ENCODE results near the gene MEIS1. TPM values are rescaled to one million over a fixed set of nuclear protein-coding genes. Genes with fewer than 3 reads are reported as not detected.

MEIS1 gene
- polyA plus RNA-seq, 2 donors, result 16.8 to 30.4 TPM

DNA sequence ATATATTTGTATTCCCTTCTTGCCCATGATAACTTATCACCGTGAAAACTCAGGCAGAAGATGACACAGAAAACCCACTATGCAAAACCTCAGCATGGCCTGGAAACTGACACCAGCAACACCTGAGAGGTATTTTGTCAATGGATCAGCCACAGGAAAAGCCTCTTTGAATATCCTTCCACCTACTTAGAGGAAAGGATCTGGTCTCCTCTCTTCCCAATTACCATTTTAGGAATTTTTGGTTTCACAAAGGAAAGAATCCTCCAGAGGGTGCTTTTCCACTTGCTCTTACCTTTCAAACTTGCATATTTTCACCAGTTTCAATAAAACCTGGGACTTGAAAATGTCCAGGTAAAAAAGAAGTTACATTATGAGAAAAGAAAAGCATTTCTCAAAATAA, 20.0 kb upstream of the MEIS1 start:
- Histone ChIP-seq H3K4me1 (ENCODE audit: control insufficient read depth in 2 of 2, insufficient read depth in 2 of 2, low read length in 1 of 2) (no peaks in the 10 kb centered on the region), H3K27me3 (ENCODE audit: control insufficient read depth in 1 of 2, insufficient read depth in 2 of 2, low read length in 2 of 2) (no peaks in the 10 kb centered on the region), H3K36me3 (ENCODE audit: control insufficient read depth in 2 of 2, insufficient read depth in 2 of 2, low read length in 1 of 2) (no peaks in the 10 kb centered on the region), H3K9me3 (ENCODE audit: control insufficient read depth in 2 of 2, insufficient read depth in 1 of 2, low read depth in 1 of 2, low read length in 1 of 2) (no peaks in the 10 kb centered on the region), H3K27ac (ENCODE audit: low read depth in 2 of 2, low read length in 1 of 2) (no peak overlapping the region), H3K4me3 (ENCODE audit: low read depth in 1 of 2, low read length in 2 of 2) (no peak overlapping the region)
- WGBS, 2 donors, result 83% methylated on average over 1 of the region's 1 CpG

DNA sequence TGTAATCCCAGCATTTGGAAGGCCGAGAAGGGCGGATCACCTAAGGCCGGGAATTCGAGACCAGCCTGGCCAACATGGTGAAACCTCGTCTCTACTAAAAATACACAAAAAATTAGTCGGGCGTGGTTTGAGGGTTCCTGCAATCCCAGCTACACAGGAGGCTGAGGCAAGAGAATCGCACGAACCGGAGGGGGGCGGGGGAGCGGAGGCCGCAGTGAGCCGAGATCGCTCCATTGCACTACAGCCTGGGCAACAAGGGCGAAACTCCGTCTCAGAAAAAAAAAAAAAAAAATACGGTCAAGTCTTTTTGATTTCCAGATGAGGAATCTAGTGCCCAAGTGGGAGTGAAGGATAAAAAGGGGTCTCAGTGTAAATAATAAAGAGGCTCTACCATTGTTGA, 16.5 kb upstream of the MEIS1 start:
- no peaks in the 10 kb centered on the region for H3K36me3 ChIP-seq (ENCODE audit: control insufficient read depth in 2 of 2, insufficient read depth in 2 of 2, low read length in 1 of 2)
- H3K9me3 ChIP-seq (ENCODE audit: control insufficient read depth in 2 of 2, insufficient read depth in 1 of 2, low read depth in 1 of 2, low read length in 1 of 2), result no peaks in the 10 kb centered on the region
- H3K4me3 ChIP-seq (ENCODE audit: low read depth in 1 of 2, low read length in 2 of 2), result no peak overlapping the region
- H3K4me1 ChIP-seq (ENCODE audit: control insufficient read depth in 2 of 2, insufficient read depth in 2 of 2, low read length in 1 of 2), result no peaks in the 10 kb centered on the region
- H3K27ac ChIP-seq (ENCODE audit: low read depth in 2 of 2, low read length in 1 of 2), result no peak overlapping the region
- 96 to 97% methylated on average over 18 of the region's 18 CpGs for WGBS, 2 donors
- H3K27me3 ChIP-seq (ENCODE audit: control insufficient read depth in 1 of 2, insufficient read depth in 2 of 2, low read length in 2 of 2), result no peaks in the 10 kb centered on the region

DNA sequence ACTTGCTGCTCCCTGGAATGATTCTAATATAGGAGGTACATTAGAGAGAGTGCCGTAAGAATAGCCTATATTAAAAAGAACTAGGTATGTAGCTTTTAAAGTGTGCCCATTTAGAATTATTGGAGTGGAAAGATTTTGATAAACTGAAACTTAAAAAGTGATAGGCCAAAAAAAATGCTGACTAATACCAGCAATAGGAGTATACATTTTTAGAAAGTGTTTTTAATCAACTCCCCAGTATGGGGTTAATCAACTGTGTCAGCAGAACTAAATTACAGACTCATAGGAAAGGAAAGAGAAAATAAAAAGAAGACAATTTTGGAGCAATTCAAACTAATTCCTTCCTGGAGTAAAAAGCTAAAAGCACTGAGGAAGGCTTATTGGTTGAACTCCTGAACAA, 13.3 kb upstream of the MEIS1 start:
- no peak overlapping the region for H3K4me3 ChIP-seq (ENCODE audit: low read depth in 1 of 2, low read length in 2 of 2)
- H3K27me3 ChIP-seq (ENCODE audit: control insufficient read depth in 1 of 2, insufficient read depth in 2 of 2, low read length in 2 of 2), result no peaks in the 10 kb centered on the region
- H3K9me3 ChIP-seq (ENCODE audit: control insufficient read depth in 2 of 2, insufficient read depth in 1 of 2, low read depth in 1 of 2, low read length in 1 of 2), result no peaks in the 10 kb centered on the region
- H3K36me3 ChIP-seq (ENCODE audit: control insufficient read depth in 2 of 2, insufficient read depth in 2 of 2, low read length in 1 of 2), result no peaks in the 10 kb centered on the region
- 85 to 90% methylated on average over 1 of the region's 1 CpG for WGBS, 2 donors
- H3K4me1 ChIP-seq (ENCODE audit: control insufficient read depth in 2 of 2, insufficient read depth in 2 of 2, low read length in 1 of 2), result peaks cover 0 to 3% of the 10 kb centered on the region in 2 donors
- no peak overlapping the region for H3K27ac ChIP-seq (ENCODE audit: low read depth in 2 of 2, low read length in 1 of 2)

DNA sequence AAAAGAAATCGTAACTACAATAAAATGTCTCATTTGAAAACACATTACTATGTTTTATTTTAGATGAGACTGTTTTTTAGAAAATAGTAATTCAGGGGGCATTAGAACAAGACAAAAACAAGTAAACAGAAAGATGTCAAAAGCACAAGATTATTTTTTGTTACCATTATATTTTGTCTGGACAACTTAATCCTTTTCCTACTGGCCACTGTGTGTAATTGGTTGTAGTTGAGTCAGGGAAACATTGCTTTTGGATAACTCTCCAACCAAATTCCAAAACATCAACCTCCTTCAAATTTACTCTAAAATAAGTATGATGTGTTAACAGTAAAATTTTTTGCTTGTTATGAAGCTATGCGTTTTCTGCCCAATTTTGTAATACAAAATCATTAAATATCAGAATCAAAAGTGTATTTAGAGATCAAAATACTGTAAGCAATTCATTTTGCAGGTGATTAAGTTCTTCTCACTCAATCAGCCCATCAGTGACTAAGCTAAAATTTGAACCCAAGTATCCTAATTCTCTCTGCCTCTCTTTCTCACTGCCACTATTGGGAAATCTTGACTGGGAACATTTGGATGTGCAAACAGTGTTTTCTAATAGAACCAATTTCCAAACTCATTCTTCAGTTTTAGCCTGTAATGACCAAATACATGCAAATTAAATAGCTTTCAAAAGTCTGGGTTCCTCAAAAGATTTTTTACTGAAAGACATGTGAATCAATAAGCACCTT, 11.4 kb upstream of the MEIS1 start:
- WGBS, 2 donors, result 88 to 91% methylated on average over 2 of the region's 2 CpGs
- peaks cover 0 to 3% of the 10 kb centered on the region in 2 donors for H3K4me1 ChIP-seq (ENCODE audit: control insufficient read depth in 2 of 2, insufficient read depth in 2 of 2, low read length in 1 of 2)
- H3K27me3 ChIP-seq (ENCODE audit: control insufficient read depth in 1 of 2, insufficient read depth in 2 of 2, low read length in 2 of 2), result no peaks in the 10 kb centered on the region
- no peaks in the 10 kb centered on the region for H3K36me3 ChIP-seq (ENCODE audit: control insufficient read depth in 2 of 2, insufficient read depth in 2 of 2, low read length in 1 of 2)
- no peak overlapping the region for H3K4me3 ChIP-seq (ENCODE audit: low read depth in 1 of 2, low read length in 2 of 2)
- H3K9me3 ChIP-seq (ENCODE audit: control insufficient read depth in 2 of 2, insufficient read depth in 1 of 2, low read depth in 1 of 2, low read length in 1 of 2), result no peaks in the 10 kb centered on the region
- H3K27ac ChIP-seq (ENCODE audit: low read depth in 2 of 2, low read length in 1 of 2), result no peak overlapping the region

DNA sequence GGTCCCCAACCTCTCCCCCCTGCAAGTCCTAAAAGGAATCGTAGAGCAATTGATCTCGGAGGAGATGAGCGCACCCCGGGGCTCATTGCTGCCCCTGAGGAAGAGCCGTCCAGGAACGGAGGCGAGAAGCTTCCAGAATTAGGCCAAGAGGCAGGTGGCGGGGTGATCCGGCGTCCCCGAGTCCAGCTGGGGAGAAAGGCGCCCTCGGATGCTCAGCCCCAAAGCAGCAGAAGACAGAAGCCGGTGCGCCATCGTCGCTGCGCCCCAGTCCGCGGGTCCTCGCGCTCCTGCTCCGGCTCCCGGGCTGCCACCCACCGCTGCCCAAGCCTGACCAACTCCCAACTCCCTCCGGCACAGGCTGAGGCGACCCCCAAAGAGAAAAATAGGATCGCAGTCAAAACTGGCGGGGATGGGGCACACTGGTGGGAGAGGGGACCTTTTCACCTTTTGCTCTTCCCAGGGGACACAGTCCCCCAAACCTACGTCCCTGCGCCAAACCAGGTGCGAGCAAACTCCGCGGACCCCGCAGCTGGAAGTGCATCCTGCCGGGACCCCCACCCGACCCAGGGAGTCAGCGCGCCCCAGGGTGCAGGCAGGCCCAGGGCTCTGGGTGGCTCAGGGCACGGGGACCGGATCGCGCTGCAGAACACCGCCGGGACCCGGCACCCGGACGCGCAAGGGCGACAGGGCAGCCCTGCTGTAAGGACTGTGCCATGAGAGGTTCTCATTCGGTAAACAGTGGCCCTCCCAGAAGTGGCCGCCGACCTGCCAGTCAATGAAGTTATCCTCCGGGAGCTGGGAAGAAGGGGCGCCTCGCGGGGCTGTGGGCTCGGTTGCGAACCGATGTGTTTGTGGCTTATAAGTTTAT, 8.4 kb upstream of the MEIS1 start:
- H3K4me3 ChIP-seq (ENCODE audit: low read depth in 1 of 2, low read length in 2 of 2), result peak overlapping the region; percentile 56 to 70
- peaks cover 0 to 3% of the 10 kb centered on the region in 2 donors for H3K4me1 ChIP-seq (ENCODE audit: control insufficient read depth in 2 of 2, insufficient read depth in 2 of 2, low read length in 1 of 2)
- no peaks in the 10 kb centered on the region for H3K27me3 ChIP-seq (ENCODE audit: control insufficient read depth in 1 of 2, insufficient read depth in 2 of 2, low read length in 2 of 2)
- 13 to 15% methylated on average over 60 of the region's 60 CpGs for WGBS, 2 donors
- no peaks in the 10 kb centered on the region for H3K36me3 ChIP-seq (ENCODE audit: control insufficient read depth in 2 of 2, insufficient read depth in 2 of 2, low read length in 1 of 2)
- no peaks in the 10 kb centered on the region for H3K9me3 ChIP-seq (ENCODE audit: control insufficient read depth in 2 of 2, insufficient read depth in 1 of 2, low read depth in 1 of 2, low read length in 1 of 2)
- peak overlapping the region; percentile 65 to 73 for H3K27ac ChIP-seq (ENCODE audit: low read depth in 2 of 2, low read length in 1 of 2)

DNA sequence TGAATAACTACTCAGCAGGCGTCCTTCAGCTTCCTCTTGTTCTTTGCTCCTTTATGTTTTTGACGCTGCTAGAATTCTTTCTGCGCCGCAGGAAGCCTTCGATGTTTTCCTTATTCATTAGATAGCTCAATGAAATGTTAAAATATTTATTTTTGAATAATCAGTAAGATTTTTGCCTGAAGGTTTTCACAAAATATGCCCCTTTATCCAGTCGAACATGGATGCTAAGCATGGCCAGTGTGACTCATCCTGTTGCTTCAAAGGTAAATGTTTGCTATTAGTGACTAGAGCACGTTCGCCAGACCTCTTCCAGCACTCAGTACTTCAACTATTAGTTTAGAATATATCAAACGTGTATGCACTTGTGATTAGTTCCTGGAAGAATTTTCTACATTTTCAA, 7.6 kb upstream of the MEIS1 start:
- H3K27ac ChIP-seq (ENCODE audit: low read depth in 2 of 2, low read length in 1 of 2), result peak overlapping the region in 1 of 2 donors; percentile 34
- peak overlapping the region in 1 of 2 donors; percentile 70 for H3K4me3 ChIP-seq (ENCODE audit: low read depth in 1 of 2, low read length in 2 of 2)
- no peaks in the 10 kb centered on the region for H3K9me3 ChIP-seq (ENCODE audit: control insufficient read depth in 2 of 2, insufficient read depth in 1 of 2, low read depth in 1 of 2, low read length in 1 of 2)
- peaks cover 0 to 3% of the 10 kb centered on the region in 2 donors for H3K4me1 ChIP-seq (ENCODE audit: control insufficient read depth in 2 of 2, insufficient read depth in 2 of 2, low read length in 1 of 2)
- 31 to 47% methylated on average over 9 of the region's 9 CpGs for WGBS, 2 donors
- no peaks in the 10 kb centered on the region for H3K36me3 ChIP-seq (ENCODE audit: control insufficient read depth in 2 of 2, insufficient read depth in 2 of 2, low read length in 1 of 2)
- no peaks in the 10 kb centered on the region for H3K27me3 ChIP-seq (ENCODE audit: control insufficient read depth in 1 of 2, insufficient read depth in 2 of 2, low read length in 2 of 2)

DNA sequence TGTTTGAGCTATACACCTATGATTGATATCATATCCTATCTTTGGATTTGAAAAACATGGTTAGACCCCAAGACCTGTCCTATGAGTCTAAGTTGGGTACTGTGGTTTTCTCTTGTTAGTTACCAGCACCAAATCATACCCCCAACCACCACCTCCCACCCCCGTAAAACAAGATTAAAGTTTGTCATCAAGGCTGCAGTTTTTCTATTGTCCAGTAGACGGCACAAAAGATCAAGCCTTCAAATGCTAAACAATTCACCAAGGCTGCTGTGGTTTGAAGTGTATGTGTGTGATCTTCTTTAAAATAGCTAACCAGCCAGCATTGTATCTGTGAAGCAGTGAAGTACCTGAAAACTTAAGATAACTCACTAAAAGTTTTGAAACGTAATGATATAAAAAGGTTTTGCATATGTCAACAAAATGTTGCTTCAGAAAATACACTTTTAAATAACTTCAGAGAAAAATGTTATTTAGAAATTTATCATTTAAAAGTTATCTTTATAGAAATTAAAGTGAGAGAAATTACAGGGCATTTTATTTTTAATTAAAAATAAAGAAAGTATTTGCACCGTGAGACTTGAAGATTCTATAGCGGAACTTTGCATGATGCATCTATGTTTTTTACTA, 5.8 kb upstream of the MEIS1 start:
- Histone ChIP-seq H3K27me3 (ENCODE audit: control insufficient read depth in 1 of 2, insufficient read depth in 2 of 2, low read length in 2 of 2) (no peaks in the 10 kb centered on the region), H3K4me1 (ENCODE audit: control insufficient read depth in 2 of 2, insufficient read depth in 2 of 2, low read length in 1 of 2) (peaks cover 0 to 3% of the 10 kb centered on the region in 2 donors), H3K27ac (ENCODE audit: low read depth in 2 of 2, low read length in 1 of 2) (no peak overlapping the region), H3K36me3 (ENCODE audit: control insufficient read depth in 2 of 2, insufficient read depth in 2 of 2, low read length in 1 of 2) (no peaks in the 10 kb centered on the region), H3K4me3 (ENCODE audit: low read depth in 1 of 2, low read length in 2 of 2) (no peak overlapping the region), H3K9me3 (ENCODE audit: control insufficient read depth in 2 of 2, insufficient read depth in 1 of 2, low read depth in 1 of 2, low read length in 1 of 2) (no peaks in the 10 kb centered on the region)
- 27% methylated on average over 5 of the region's 5 CpGs for WGBS, 2 donors

DNA sequence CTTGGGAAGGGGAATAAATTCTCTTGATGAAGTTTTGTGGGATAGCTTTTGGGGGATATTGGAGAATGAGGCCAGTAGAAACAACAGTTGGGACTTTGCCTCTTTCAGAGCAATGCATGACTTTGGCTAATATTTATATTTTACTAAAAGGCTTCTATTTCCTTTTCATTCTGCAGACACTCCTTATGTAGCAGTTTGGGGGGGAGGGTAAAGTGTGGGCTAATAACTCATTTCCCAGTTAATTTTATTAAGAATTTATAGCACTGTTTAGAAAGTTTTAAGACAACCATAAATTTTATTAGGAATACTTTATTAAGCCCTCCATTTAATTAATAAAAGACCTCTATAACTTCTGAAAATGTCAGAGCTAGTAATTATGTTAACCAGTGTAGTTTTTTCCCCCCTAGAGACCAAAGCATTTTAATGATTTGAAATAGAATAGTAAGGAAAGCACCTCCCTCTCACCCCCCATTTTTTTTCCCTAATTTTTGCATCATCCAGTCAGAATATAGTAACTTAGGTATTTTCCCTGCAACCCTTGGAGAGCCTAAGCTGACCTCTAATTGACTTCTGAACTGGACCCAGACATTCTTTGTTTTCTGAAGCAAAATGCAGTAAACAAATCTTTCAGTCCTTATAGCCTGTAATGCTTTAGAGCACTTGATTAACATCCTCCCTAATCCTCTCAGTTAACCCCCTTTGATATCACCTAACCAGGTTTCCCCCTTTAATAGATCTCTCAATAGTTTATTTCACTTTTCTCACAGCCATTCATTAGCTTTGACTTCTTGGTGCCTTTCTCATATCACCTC, 5.0 kb upstream of the MEIS1 start:
- Histone ChIP-seq H3K27me3 (ENCODE audit: control insufficient read depth in 1 of 2, insufficient read depth in 2 of 2, low read length in 2 of 2) (no peaks in the 10 kb centered on the region), H3K9me3 (ENCODE audit: control insufficient read depth in 2 of 2, insufficient read depth in 1 of 2, low read depth in 1 of 2, low read length in 1 of 2) (no peaks in the 10 kb centered on the region), H3K4me1 (ENCODE audit: control insufficient read depth in 2 of 2, insufficient read depth in 2 of 2, low read length in 1 of 2) (peaks cover 0 to 3% of the 10 kb centered on the region in 2 donors), H3K36me3 (ENCODE audit: control insufficient read depth in 2 of 2, insufficient read depth in 2 of 2, low read length in 1 of 2) (no peaks in the 10 kb centered on the region), H3K4me3 (ENCODE audit: low read depth in 1 of 2, low read length in 2 of 2) (no peak overlapping the region), H3K27ac (ENCODE audit: low read depth in 2 of 2, low read length in 1 of 2) (no peak overlapping the region)
